Measurements from ENCODE around the gene HOXD1. TPM values are rescaled to one million over a fixed set of nuclear protein-coding genes. Genes with fewer than 3 reads are reported as not detected.

Gene HOXD1
- total and polyA plus RNA-seq, 2 donors (not counting 3 experiments of a cell fraction or from before 2014, with no cell fraction given): 6.6 to 10.4 TPM

- POLR2A ChIA-PET: no interaction called here
- H4K20me1 ChIP-seq (replicated peaks; ENCODE audit: control insufficient read depth, extremely low read depth, insufficient read depth, low read length): no peaks in the 10 kb centered on the region
- no peak overlapping the region for H2AFZ ChIP-seq (ENCODE audit: low read depth, low read length)
- no peaks in the 10 kb centered on the region for H3K9me1 ChIP-seq (replicated peaks; ENCODE audit: control insufficient read depth, extremely low read depth, insufficient read depth, low read length)
- H3K79me2 ChIP-seq (ENCODE audit: control insufficient read depth, insufficient read depth, low read length): no peaks in the 10 kb centered on the region
- CTCF ChIA-PET: interaction anchor here (1.0 to 1.8 kb wide), 2 partner anchors 216 to 315 kb away, joined by 3 to 5 read pairs; no protein-coding TSS in a partner anchor
- intact Hi-C loops (cut with micrococcal nuclease): no loop called here
- dilution Hi-C loops (cut with MboI; ENCODE audit: extremely low pct_ligation_motif_present, low sequenced_read_pairs): no loop called here
- no peak overlapping the region for H3K4me3 ChIP-seq (replicated peaks in 1 of 3; ENCODE audit: insufficient read depth in 1 of 3, low read depth in 1 of 3, low read length in 3 of 3)
- no peaks in the 10 kb centered on the region for H3K36me3 ChIP-seq (ENCODE audit: control insufficient read depth in 2 of 2, extremely low read depth in 1 of 2, insufficient read depth in 2 of 2, low read length in 2 of 2)
- DNase-seq (ENCODE audit: low read depth, low spot score): no peak
- no peak overlapping the region for H3K27ac ChIP-seq (ENCODE audit: insufficient read depth, low read depth, low read length)
- peaks cover 11% of the 10 kb centered on the region for H3K4me1 ChIP-seq (ENCODE audit: control insufficient read depth, extremely low read depth, insufficient read depth, low read length)
- no peak overlapping the region for H3K9ac ChIP-seq (replicated peaks; ENCODE audit: extremely low read depth, insufficient read depth, low read length)
- no peaks in the 10 kb centered on the region for H3K27me3 ChIP-seq (ENCODE audit: control insufficient read depth in 2 of 2, insufficient read depth in 2 of 2, low read length in 2 of 2)
- no peaks in the 10 kb centered on the region for H3K9me3 ChIP-seq (replicated peaks; ENCODE audit: control insufficient read depth, insufficient read depth, low read length)
- no peak overlapping the region for H3K4me2 ChIP-seq (ENCODE audit: insufficient read depth, low read length)
- TF ChIP-seq GATA2 (IDR thresholded peaks at IDR 0.05; ENCODE audit: insufficient read depth, insufficient read length, low read depth, low read length) (no peak), MYC (IDR thresholded peaks at IDR 0.05; ENCODE audit: low read depth, low read length) (no peak), MAX (IDR thresholded peaks at IDR 0.05; ENCODE audit: insufficient read depth, insufficient read length) (no peak), EZH2 (IDR thresholded peaks at IDR 0.05; ENCODE audit: borderline replicate concordance, low read depth, low read length, severe bottlenecking) (no peak), POLR2A (IDR thresholded peaks at IDR 0.05; ENCODE audit: low read depth, low read length) (no peak), FOS (IDR thresholded peaks at IDR 0.05; ENCODE audit: borderline replicate concordance, insufficient read depth, low read length) (no peak), JUN (IDR thresholded peaks at IDR 0.05; ENCODE audit: borderline replicate concordance, insufficient read depth, insufficient read length, low read depth) (no peak), POLR2AphosphoS5 (IDR thresholded peaks at IDR 0.05; ENCODE audit: insufficient read depth, low read depth, low read length) (no peak)
- TF ChIP-seq, protein P1, sequence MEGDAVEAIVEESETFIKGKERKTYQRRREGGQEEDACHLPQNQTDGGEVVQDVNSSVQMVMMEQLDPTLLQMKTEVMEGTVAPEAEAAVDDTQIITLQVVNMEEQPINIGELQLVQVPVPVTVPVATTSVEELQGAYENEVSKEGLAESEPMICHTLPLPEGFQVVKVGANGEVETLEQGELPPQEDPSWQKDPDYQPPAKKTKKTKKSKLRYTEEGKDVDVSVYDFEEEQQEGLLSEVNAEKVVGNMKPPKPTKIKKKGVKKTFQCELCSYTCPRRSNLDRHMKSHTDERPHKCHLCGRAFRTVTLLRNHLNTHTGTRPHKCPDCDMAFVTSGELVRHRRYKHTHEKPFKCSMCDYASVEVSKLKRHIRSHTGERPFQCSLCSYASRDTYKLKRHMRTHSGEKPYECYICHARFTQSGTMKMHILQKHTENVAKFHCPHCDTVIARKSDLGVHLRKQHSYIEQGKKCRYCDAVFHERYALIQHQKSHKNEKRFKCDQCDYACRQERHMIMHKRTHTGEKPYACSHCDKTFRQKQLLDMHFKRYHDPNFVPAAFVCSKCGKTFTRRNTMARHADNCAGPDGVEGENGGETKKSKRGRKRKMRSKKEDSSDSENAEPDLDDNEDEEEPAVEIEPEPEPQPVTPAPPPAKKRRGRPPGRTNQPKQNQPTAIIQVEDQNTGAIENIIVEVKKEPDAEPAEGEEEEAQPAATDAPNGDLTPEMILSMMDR (IDR thresholded peaks at IDR 0.05; ENCODE audit: extremely low read depth in 1 of 2, insufficient read depth in 1 of 2, low read depth in 1 of 2, low read length in 2 of 2): no peak
- BruUV-seq (replicated peaks): no TSS peak
- FAIRE-seq: no peak
Observed at GRCh38 chr2:176239031-176239430, 50.6 kb downstream of the HOXD1 start.

Measured in endothelial cell of umbilical vein (primary cell).